GM18951 (cell line): ENCODE data around the gene CRELD2.

Source experiments
- POLR2A ChIP-seq: IDR thresholded peaks from 4 replicates; pipeline ENCODE4 v1.6.1; 2011; ENCODE audit warnings: mild to moderate bottlenecking; ENCODE audit not compliant: insufficient read length, insufficient read depth; ENCODE audit errors: extremely low read depth
- in situ Hi-C: fragments of 300-500 bp; cut with MboI; formaldehyde crosslinking; loops from one replicate; pipeline ENCODE4 v1.12.0; 2022; ENCODE audit warnings: low sequenced_read_pairs, mixed read lengths, inconsistent platforms; ENCODE audit not compliant: unreplicated experiment

Gene CRELD2

GRCh38 chr22:49897015-49897684 is 21.3 kb upstream of the CRELD2 start:
- TF ChIP-seq POLR2A, result no peak
- in situ Hi-C loops, result no loop called here

GRCh38 chr22:49899530-49899929 is 18.9 kb upstream of the CRELD2 start:
- in situ Hi-C loops, result no loop called here
- TF ChIP-seq POLR2A, result no peak

- in situ Hi-C loops, result no loop called here
- no peak for TF ChIP-seq POLR2A
These were observed 17.8 kb upstream of the CRELD2 start for GRCh38 chr22:49900441-49901230.

GRCh38 chr22:49901457-49901856 is 17.0 kb upstream of the CRELD2 start:
- TF ChIP-seq POLR2A, result no peak
- in situ Hi-C loops, result no loop called here

- no peak for TF ChIP-seq POLR2A
- in situ Hi-C loops, result no loop called here
These were observed 15.0 kb upstream of the CRELD2 start for GRCh38 chr22:49903322-49904039.

- in situ Hi-C loops, result no loop called here
These were observed 14.4 kb upstream of the CRELD2 start for GRCh38 chr22:49904040-49904369.

GRCh38 chr22:49905465-49905864 is 13.0 kb upstream of the CRELD2 start:
- no peak for TF ChIP-seq POLR2A
- in situ Hi-C loops, result no loop called here

More at GRCh38 chr22:49904040-49904369, 14.4 kb upstream of the CRELD2 start:
- no peak for TF ChIP-seq POLR2A

- in situ Hi-C loops, result no loop called here
These were observed 12.2 kb upstream of the CRELD2 start for GRCh38 chr22:49906071-49906798.

GRCh38 chr22:49906799-49907290 is 11.6 kb upstream of the CRELD2 start:
- no peak for TF ChIP-seq POLR2A
- in situ Hi-C loops, result no loop called here

More at GRCh38 chr22:49906071-49906798, 12.2 kb upstream of the CRELD2 start:
- TF ChIP-seq POLR2A, result no peak

GRCh38 chr22:49907807-49908206 is 10.6 kb upstream of the CRELD2 start:
- in situ Hi-C loops, result no loop called here
- no peak for TF ChIP-seq POLR2A

- TF ChIP-seq POLR2A, result no peak
- in situ Hi-C loops, result loop anchor here (10.0 kb wide), 1 partner anchor 135 kb away; no protein-coding TSS in a partner anchor
These were observed 8.8 kb upstream of the CRELD2 start for GRCh38 chr22:49909476-49910205.
